Activated T-cell treated with anti-CD3 and anti-CD28 coated beads, Interleukin-2, amount 50 U/mL, for 72 hours (primary cell): Measurements from ENCODE around the gene CNTF. TPM values are rescaled to one million over a fixed set of nuclear protein-coding genes. Genes with fewer than 3 reads are reported as not detected.

Source experiments
- ATAC-seq, 2 donors: fragments of 150-1000 bp; cut with Tn5 transposase; replicated peaks in 1 of 2; 2 replicates each; pipeline ENCODE4 v1.10.0; 2021; ENCODE audit warnings: moderate library complexity in 2 of 2, mild to moderate bottlenecking in 1 of 2
- DNase-seq, 2 donors: peaks; one replicate each; pipeline ENCODE4 v3.0.0; 2021 to 2022; ENCODE audit warnings: mixed read lengths in 1 of 2
- H3K27ac Mint-ChIP-seq: one replicate; pipeline ENCODE4 v1.8.0; 2022; ENCODE audit warnings: mild to moderate bottlenecking, moderate library complexity, mixed read lengths
- H3K27me3 Mint-ChIP-seq: one replicate; pipeline ENCODE4 v1.8.0; 2022; ENCODE audit warnings: low read depth, mixed read lengths
- H3K36me3 Mint-ChIP-seq, 2 donors: one replicate each; pipeline ENCODE4 v1.8.0; 2022; ENCODE audit warnings: mixed read lengths in 2 of 2, mild to moderate bottlenecking in 1 of 2; ENCODE audit not compliant: insufficient read depth in 2 of 2
- H3K4me1 Mint-ChIP-seq: one replicate; pipeline ENCODE4 v1.8.0; 2022; ENCODE audit warnings: low read depth, mixed read lengths
- H3K4me3 Mint-ChIP-seq, 2 donors: one replicate each; pipeline ENCODE4 v1.8.0; 2022; ENCODE audit warnings: mild to moderate bottlenecking in 2 of 2, mixed read lengths in 2 of 2, moderate library complexity in 2 of 2
- H3K9me3 Mint-ChIP-seq, 2 donors: one replicate each; pipeline ENCODE4 v1.8.0; 2022; ENCODE audit warnings: mixed read lengths in 2 of 2
- total RNA-seq, 2 donors: library from RNA; stranded (reverse); gene quantifications; one replicate each; pipeline ENCODE4 v1.2.3, GENCODE V29; 2022

CNTF gene
- total RNA-seq, 2 donors from 2014 or later = 4.5 to 5.0 TPM

GRCh38 chr11:58639669-58640068 lies 17.2 kb downstream of the CNTF start:
- Mint-ChIP-seq H3K4me1 (peaks cover 16% of the 10 kb centered on the region), H3K36me3 (no peaks in the 10 kb centered on the region), H3K4me3 (no peak overlapping the region), H3K27ac (no peak overlapping the region), H3K9me3 (peaks cover 2 to 6% of the 10 kb centered on the region in 2 donors), H3K27me3 (no peaks in the 10 kb centered on the region)
- no peak for DNase-seq
- ATAC-seq = no peak

GRCh38 chr11:58640386-58641023 lies 18.0 kb downstream of the CNTF start:
- Mint-ChIP-seq H3K36me3 (no peaks in the 10 kb centered on the region), H3K9me3 (peaks cover 2 to 6% of the 10 kb centered on the region in 2 donors), H3K4me1 (peaks cover 16% of the 10 kb centered on the region), H3K4me3 (no peak overlapping the region), H3K27me3 (no peaks in the 10 kb centered on the region), H3K27ac (peak overlapping the region; percentile 82)
- ATAC-seq (peak; percentile 39 to 43), DNase-seq (no peak)

GRCh38 chr11:58641341-58641740 lies 18.9 kb downstream of the CNTF start:
- Mint-ChIP-seq H3K4me1 (peaks cover 16% of the 10 kb centered on the region), H3K36me3 (peaks cover 0 to 4% of the 10 kb centered on the region in 2 donors), H3K9me3 (peaks cover 6% of the 10 kb centered on the region in 2 donors), H3K27me3 (no peaks in the 10 kb centered on the region), H3K27ac (no peak overlapping the region), H3K4me3 (no peak overlapping the region)
- no peak for DNase-seq
- ATAC-seq = no peak

- H3K4me3 Mint-ChIP-seq = no peak overlapping the region
- peaks cover 18% of the 10 kb centered on the region for H3K4me1 Mint-ChIP-seq
- DNase-seq (no peak), ATAC-seq (no peak)
- H3K27ac Mint-ChIP-seq = no peak overlapping the region
- no peaks in the 10 kb centered on the region for H3K27me3 Mint-ChIP-seq
- peaks cover 0 to 9% of the 10 kb centered on the region in 2 donors for H3K36me3 Mint-ChIP-seq
- peaks cover 6 to 7% of the 10 kb centered on the region in 2 donors for H3K9me3 Mint-ChIP-seq
Measured at GRCh38 chr11:58641803-58642581, 19.5 kb downstream of the CNTF start.

GRCh38 chr11:58645854-58646253 lies 23.4 kb downstream of the CNTF start:
- Mint-ChIP-seq H3K27ac (no peak overlapping the region), H3K4me1 (peaks cover 15% of the 10 kb centered on the region), H3K36me3 (peaks cover 0 to 9% of the 10 kb centered on the region in 2 donors), H3K4me3 (no peak overlapping the region), H3K27me3 (no peaks in the 10 kb centered on the region), H3K9me3 (peaks cover 6 to 7% of the 10 kb centered on the region in 2 donors)
- ATAC-seq (no peak), DNase-seq (no peak)

- no peak overlapping the region for H3K27ac Mint-ChIP-seq
- no peaks in the 10 kb centered on the region for H3K27me3 Mint-ChIP-seq
- H3K9me3 Mint-ChIP-seq = peaks cover 6 to 7% of the 10 kb centered on the region in 2 donors
- peaks cover 12% of the 10 kb centered on the region for H3K4me1 Mint-ChIP-seq
- DNase-seq (no peak), ATAC-seq (no peak)
- H3K36me3 Mint-ChIP-seq = peaks cover 0 to 9% of the 10 kb centered on the region in 2 donors
- H3K4me3 Mint-ChIP-seq = no peak overlapping the region
Measured at GRCh38 chr11:58647141-58647699, 24.8 kb downstream of the CNTF start.

GRCh38 chr11:58647866-58648265 lies 25.4 kb downstream of the CNTF start:
- H3K4me3 Mint-ChIP-seq = no peak overlapping the region
- H3K4me1 Mint-ChIP-seq = peaks cover 12% of the 10 kb centered on the region
- H3K9me3 Mint-ChIP-seq = peaks cover 6 to 7% of the 10 kb centered on the region in 2 donors
- no peaks in the 10 kb centered on the region for H3K27me3 Mint-ChIP-seq
- peaks cover 0 to 9% of the 10 kb centered on the region in 2 donors for H3K36me3 Mint-ChIP-seq
- DNase-seq = no peak
- no peak overlapping the region for H3K27ac Mint-ChIP-seq
- ATAC-seq = no peak

- ATAC-seq (no peak), DNase-seq (no peak)
- Mint-ChIP-seq H3K36me3 (peaks cover 0 to 9% of the 10 kb centered on the region in 2 donors), H3K4me1 (peaks cover 24% of the 10 kb centered on the region), H3K9me3 (peaks cover under 1 to 6% of the 10 kb centered on the region in 2 donors), H3K4me3 (no peak overlapping the region), H3K27ac (no peak overlapping the region), H3K27me3 (no peaks in the 10 kb centered on the region)
Measured at GRCh38 chr11:58649623-58650022, 27.2 kb downstream of the CNTF start.

- ATAC-seq (no peak), DNase-seq (no peak)
- Mint-ChIP-seq H3K4me3 (no peak overlapping the region), H3K27me3 (no peaks in the 10 kb centered on the region), H3K36me3 (peaks cover 0 to 9% of the 10 kb centered on the region in 2 donors), H3K27ac (no peak overlapping the region), H3K9me3 (peaks cover 0 to 5% of the 10 kb centered on the region in 2 donors), H3K4me1 (peaks cover 32% of the 10 kb centered on the region)
Measured at GRCh38 chr11:58650496-58650895, 28.0 kb downstream of the CNTF start.

GRCh38 chr11:58652726-58653280 lies 30.3 kb downstream of the CNTF start:
- Mint-ChIP-seq H3K4me3 (no peak overlapping the region), H3K9me3 (no peaks in the 10 kb centered on the region), H3K27ac (no peak overlapping the region), H3K4me1 (peaks cover 24% of the 10 kb centered on the region), H3K36me3 (no peaks in the 10 kb centered on the region), H3K27me3 (no peaks in the 10 kb centered on the region)
- ATAC-seq (no peak), DNase-seq (no peak)

GRCh38 chr11:58654079-58654907 lies 31.8 kb downstream of the CNTF start:
- no peaks in the 10 kb centered on the region for H3K36me3 Mint-ChIP-seq
- peaks cover 26% of the 10 kb centered on the region for H3K4me1 Mint-ChIP-seq
- no peak overlapping the region for H3K27ac Mint-ChIP-seq
- ATAC-seq (peak; percentile 82 to 88), DNase-seq (peak; percentile 80 to 83)
- H3K4me3 Mint-ChIP-seq = peak overlapping the region; percentile 22 to 55
- H3K27me3 Mint-ChIP-seq = no peaks in the 10 kb centered on the region
- no peaks in the 10 kb centered on the region for H3K9me3 Mint-ChIP-seq

GRCh38 chr11:58654908-58655296 lies 32.4 kb downstream of the CNTF start:
- no peaks in the 10 kb centered on the region for H3K36me3 Mint-ChIP-seq
- H3K4me1 Mint-ChIP-seq = peaks cover 31% of the 10 kb centered on the region
- H3K4me3 Mint-ChIP-seq = peak overlapping the region; percentile 6 to 55
- DNase-seq (peak; percentile 7 to 14), ATAC-seq (peak; percentile 90 to 94)
- H3K9me3 Mint-ChIP-seq = no peaks in the 10 kb centered on the region
- no peak overlapping the region for H3K27ac Mint-ChIP-seq
- no peaks in the 10 kb centered on the region for H3K27me3 Mint-ChIP-seq
